ENCODE data around the gene ITGB4.

DNA sequence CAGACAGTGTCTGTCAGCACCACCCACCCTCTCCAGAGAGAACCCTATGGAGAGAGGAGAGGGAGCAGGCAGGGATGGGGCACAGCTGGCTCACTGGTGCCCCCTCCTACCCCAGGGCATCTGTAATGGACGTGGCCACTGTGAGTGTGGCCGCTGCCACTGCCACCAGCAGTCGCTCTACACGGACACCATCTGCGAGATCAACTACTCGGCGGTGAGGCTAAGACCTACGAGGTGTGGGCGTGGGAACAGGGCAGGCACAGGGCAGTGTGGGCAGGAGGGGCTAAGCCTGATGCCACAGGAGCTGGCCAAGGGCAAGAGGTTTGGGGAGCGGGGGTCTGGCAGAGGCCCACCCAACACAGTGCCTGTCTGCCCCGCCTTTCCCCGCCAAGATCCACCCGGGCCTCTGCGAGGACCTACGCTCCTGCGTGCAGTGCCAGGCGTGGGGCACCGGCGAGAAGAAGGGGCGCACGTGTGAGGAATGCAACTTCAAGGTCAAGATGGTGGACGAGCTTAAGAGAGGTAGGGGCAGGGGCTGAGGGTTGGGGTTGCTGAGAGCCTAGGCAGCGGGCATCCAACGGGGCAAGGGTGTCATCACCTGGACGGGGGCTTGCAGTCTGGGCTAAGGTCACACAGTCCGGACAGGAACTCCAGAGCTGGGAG lies 15.0 kb downstream of the ITGB4 start:
- TF ChIP-seq POLR2A (IDR thresholded peaks at IDR 0.05), result no peak
- TF ChIP-seq, protein P1, sequence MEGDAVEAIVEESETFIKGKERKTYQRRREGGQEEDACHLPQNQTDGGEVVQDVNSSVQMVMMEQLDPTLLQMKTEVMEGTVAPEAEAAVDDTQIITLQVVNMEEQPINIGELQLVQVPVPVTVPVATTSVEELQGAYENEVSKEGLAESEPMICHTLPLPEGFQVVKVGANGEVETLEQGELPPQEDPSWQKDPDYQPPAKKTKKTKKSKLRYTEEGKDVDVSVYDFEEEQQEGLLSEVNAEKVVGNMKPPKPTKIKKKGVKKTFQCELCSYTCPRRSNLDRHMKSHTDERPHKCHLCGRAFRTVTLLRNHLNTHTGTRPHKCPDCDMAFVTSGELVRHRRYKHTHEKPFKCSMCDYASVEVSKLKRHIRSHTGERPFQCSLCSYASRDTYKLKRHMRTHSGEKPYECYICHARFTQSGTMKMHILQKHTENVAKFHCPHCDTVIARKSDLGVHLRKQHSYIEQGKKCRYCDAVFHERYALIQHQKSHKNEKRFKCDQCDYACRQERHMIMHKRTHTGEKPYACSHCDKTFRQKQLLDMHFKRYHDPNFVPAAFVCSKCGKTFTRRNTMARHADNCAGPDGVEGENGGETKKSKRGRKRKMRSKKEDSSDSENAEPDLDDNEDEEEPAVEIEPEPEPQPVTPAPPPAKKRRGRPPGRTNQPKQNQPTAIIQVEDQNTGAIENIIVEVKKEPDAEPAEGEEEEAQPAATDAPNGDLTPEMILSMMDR (IDR thresholded peaks at IDR 0.05), result no peak
- TF ChIP-seq EP300 (IDR thresholded peaks at IDR 0.05), result no peak
- TF ChIP-seq POLR2AphosphoS5 (IDR thresholded peaks at IDR 0.05), result no peak

Data from upper lobe of left lung (tissue), 4 donors.